MM.1S (cell line): ENCODE measurements around the gene PCIF1.
"Not testable (repeated sequence)": the region's sequence is repeated elsewhere in the genome, so short reads cannot be mapped to it uniquely, and the experiment has no call there.

Experiments
- DNase-seq: peaks from one replicate; pipeline ENCODE4 v3.0.0-alpha.2; 2015
- H2AFZ ChIP-seq: fragments of 300-600 bp; sonication (generic); 2 replicates; pipeline ENCODE4 v1.6.0; 2016; ENCODE audit warnings: antibody characterized with exemption, low read length
- H3F3A ChIP-seq: fragments of 300-600 bp; sonication (generic); 2 replicates; pipeline ENCODE4 v1.6.1; 2016; ENCODE audit warnings: mild to moderate bottlenecking, antibody characterized with exemption, low read length, moderate library complexity, mixed read lengths; ENCODE audit not compliant: insufficient read depth
- H3K27ac ChIP-seq: fragments of 300-600 bp; sonication (generic); 2 replicates; pipeline ENCODE4 v1.5.1; 2016; ENCODE audit warnings: mild to moderate bottlenecking, low read length
- H3K27me3 ChIP-seq: fragments of 300-600 bp; sonication (generic); replicated peaks from 2 replicates; pipeline ENCODE4 v1.6.0; 2016; ENCODE audit warnings: low read length; ENCODE audit not compliant: insufficient read depth
- H3K36me3 ChIP-seq: fragments of 300-600 bp; sonication (generic); replicated peaks from 2 replicates; pipeline ENCODE4 v1.6.1; 2016; ENCODE audit warnings: mild to moderate bottlenecking, low read length, mixed read lengths; ENCODE audit not compliant: insufficient read depth
- H3K4me1 ChIP-seq: fragments of 300-600 bp; sonication (generic); 2 replicates; pipeline ENCODE4 v1.6.1; 2016; ENCODE audit warnings: low read length, mixed read lengths
- H3K4me2 ChIP-seq: fragments of 300-600 bp; sonication (generic); 2 replicates; pipeline ENCODE4 v1.6.0; 2016; ENCODE audit warnings: low read depth, low read length
- H3K4me3 ChIP-seq: fragments of 300-600 bp; sonication (generic); 2 replicates; pipeline ENCODE4 v1.5.1; 2016; ENCODE audit warnings: low read length, mixed read lengths
- H3K79me2 ChIP-seq: fragments of 300-600 bp; sonication (generic); 2 replicates; pipeline ENCODE4 v1.6.1; 2016; ENCODE audit warnings: mixed run types, low read length, mixed read lengths
- H3K9ac ChIP-seq: fragments of 300-600 bp; sonication (generic); 2 replicates; pipeline ENCODE4 v1.6.1; 2016; ENCODE audit warnings: low read length, mixed read lengths
- H3K9me2 ChIP-seq: fragments of 300-600 bp; sonication (generic); replicated peaks from 2 replicates; pipeline ENCODE4 v1.6.1; 2016; ENCODE audit warnings: mild to moderate bottlenecking, low read length, mixed read lengths; ENCODE audit not compliant: insufficient read depth
- H3K9me3 ChIP-seq: fragments of 300-600 bp; sonication (generic); replicated peaks from 2 replicates; pipeline ENCODE4 v1.6.1; 2016; ENCODE audit warnings: mild to moderate bottlenecking, low read length, mixed read lengths; ENCODE audit not compliant: insufficient read depth
- H4K20me1 ChIP-seq: fragments of 300-600 bp; sonication (generic); 2 replicates; pipeline ENCODE4 v1.6.1; 2016; ENCODE audit warnings: mild to moderate bottlenecking, low read length, moderate library complexity, mixed read lengths; ENCODE audit not compliant: insufficient read depth
- EZH2 ChIP-seq: fragments of 300-600 bp; sonication (generic); optimal IDR thresholded peaks from 2 replicates; pipeline ENCODE3; 2017; ENCODE audit warnings: low read depth, mild to moderate bottlenecking, antibody characterized with exemption, low read length, mixed read lengths
- EZH2phosphoT487 ChIP-seq: fragments of 300-600 bp; sonication (generic); IDR thresholded peaks from 2 replicates; pipeline ENCODE4 v1.6.1; 2018; ENCODE audit warnings: antibody characterized with exemption, low read length
- TF ChIP-seq, protein P1 (sequence below): fragments of 300-600 bp; sonication (generic); IDR thresholded peaks from 2 replicates; pipeline ENCODE4 v1.5.1; 2016; ENCODE audit warnings: antibody characterized with exemption, low read length, mixed read lengths

Gene PCIF1

DNA sequence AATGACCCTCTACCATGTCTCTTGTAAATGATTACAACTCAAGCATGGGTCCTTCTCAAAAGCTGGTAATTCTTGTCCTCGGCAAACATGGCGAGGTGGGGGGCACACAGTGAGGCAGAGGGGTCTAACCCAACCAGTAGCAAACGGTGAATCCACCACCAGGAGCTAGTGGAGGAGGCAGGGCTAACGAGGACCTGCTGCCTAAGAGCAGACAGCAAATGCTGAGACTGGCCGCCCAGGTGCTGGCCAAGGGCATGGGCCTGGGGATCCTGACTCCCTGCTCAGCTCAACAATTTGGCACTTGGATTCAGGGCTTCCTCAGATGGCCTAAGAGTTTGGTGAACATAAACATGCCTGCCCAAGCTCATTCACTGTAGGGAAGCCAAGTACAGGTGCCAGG is 18.4 kb downstream of the PCIF1 start:
- no peaks in the 10 kb centered on the region; the same call in 1 of the 2 replicates for H3K36me3 ChIP-seq
- no peak overlapping the region for H2AFZ ChIP-seq

DNA sequence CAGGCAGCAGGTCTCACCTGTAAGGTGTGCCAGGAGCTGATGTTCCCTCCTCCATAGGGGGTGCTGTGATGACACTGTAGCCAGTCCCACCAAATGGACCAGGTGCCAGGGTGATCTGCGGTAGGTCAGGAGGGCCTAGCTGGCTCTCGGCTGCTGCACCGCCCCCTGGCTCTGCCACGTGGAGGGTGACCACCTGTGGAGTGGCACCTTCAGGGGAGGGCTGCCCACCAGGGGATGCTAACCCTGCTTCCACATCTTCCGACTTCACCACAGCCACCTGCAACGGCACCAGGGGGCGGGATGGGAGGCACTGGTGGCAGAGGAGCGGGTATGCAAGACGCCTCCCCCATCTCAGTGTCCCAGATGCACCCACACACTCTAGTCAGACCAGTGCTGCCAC is 19.2 kb downstream of the PCIF1 start:
- Histone ChIP-seq H2AFZ (no peak overlapping the region), H3K36me3 (no peaks in the 10 kb centered on the region; the same call in 1 of the 2 replicates)

More for the DNA sequence above, 18.4 kb downstream of the PCIF1 start:
- Histone ChIP-seq H4K20me1 (no peaks in the 10 kb centered on the region), H3K27me3 (no peaks in the 10 kb centered on the region), H3K4me2 (no peak overlapping the region), H3K9me2 (no peaks in the 10 kb centered on the region), H3K4me3 (no peak overlapping the region), H3F3A (no peaks in the 10 kb centered on the region), H3K4me1 (no peaks in the 10 kb centered on the region), H3K9ac (no peak overlapping the region), H3K79me2 (no peaks in the 10 kb centered on the region), H3K27ac (no peak overlapping the region), H3K9me3 (no peaks in the 10 kb centered on the region)
- no peak for DNase-seq
- TF ChIP-seq EZH2phosphoT487 (no peak), EZH2 (no peak)
- TF ChIP-seq, protein P1, sequence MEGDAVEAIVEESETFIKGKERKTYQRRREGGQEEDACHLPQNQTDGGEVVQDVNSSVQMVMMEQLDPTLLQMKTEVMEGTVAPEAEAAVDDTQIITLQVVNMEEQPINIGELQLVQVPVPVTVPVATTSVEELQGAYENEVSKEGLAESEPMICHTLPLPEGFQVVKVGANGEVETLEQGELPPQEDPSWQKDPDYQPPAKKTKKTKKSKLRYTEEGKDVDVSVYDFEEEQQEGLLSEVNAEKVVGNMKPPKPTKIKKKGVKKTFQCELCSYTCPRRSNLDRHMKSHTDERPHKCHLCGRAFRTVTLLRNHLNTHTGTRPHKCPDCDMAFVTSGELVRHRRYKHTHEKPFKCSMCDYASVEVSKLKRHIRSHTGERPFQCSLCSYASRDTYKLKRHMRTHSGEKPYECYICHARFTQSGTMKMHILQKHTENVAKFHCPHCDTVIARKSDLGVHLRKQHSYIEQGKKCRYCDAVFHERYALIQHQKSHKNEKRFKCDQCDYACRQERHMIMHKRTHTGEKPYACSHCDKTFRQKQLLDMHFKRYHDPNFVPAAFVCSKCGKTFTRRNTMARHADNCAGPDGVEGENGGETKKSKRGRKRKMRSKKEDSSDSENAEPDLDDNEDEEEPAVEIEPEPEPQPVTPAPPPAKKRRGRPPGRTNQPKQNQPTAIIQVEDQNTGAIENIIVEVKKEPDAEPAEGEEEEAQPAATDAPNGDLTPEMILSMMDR, result no peak

DNA sequence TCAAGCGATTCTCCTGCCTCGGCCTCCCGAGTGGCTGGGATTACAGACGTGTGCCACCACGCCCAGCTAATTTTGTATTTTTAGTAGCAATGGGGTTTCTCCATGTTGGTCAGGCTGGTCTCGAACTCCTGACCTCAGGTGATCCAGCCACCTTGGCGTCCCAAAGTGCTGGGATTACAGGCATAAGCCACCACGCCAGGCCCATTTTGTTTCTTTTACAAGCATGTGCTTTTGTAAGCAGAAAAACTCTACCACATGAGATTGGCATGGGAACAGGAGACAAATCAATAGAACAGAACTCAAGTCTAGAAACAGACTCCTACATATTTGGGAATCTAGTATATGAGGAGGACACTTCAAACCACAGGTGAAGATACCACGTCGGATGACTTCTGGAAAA is 21.8 kb downstream of the PCIF1 start:
- H3K9me2 ChIP-seq, H3K4me2 ChIP-seq, H3F3A ChIP-seq, H3K9me3 ChIP-seq, H3K27ac ChIP-seq, H2AFZ ChIP-seq, DNase-seq, H3K4me3 ChIP-seq, H3K4me1 ChIP-seq, H3K27me3 ChIP-seq, H4K20me1 ChIP-seq, H3K79me2 ChIP-seq, H3K36me3 ChIP-seq, H3K9ac ChIP-seq: not testable (repeated sequence)

More for the DNA sequence above, 19.2 kb downstream of the PCIF1 start:
- no peak overlapping the region for H3K27ac ChIP-seq
- H4K20me1 ChIP-seq, result no peaks in the 10 kb centered on the region
- no peaks in the 10 kb centered on the region for H3K9me3 ChIP-seq
- DNase-seq, result no peak
- no peaks in the 10 kb centered on the region for H3F3A ChIP-seq
- H3K9ac ChIP-seq, result no peak overlapping the region
- H3K4me1 ChIP-seq, result no peaks in the 10 kb centered on the region
- no peak for TF ChIP-seq EZH2phosphoT487
- TF ChIP-seq, protein P1, result no peak
- TF ChIP-seq EZH2, result no peak
- no peak overlapping the region for H3K4me2 ChIP-seq
- no peaks in the 10 kb centered on the region for H3K27me3 ChIP-seq
- H3K79me2 ChIP-seq, result no peaks in the 10 kb centered on the region
- H3K4me3 ChIP-seq, result no peak overlapping the region
- H3K9me2 ChIP-seq, result no peaks in the 10 kb centered on the region

DNA sequence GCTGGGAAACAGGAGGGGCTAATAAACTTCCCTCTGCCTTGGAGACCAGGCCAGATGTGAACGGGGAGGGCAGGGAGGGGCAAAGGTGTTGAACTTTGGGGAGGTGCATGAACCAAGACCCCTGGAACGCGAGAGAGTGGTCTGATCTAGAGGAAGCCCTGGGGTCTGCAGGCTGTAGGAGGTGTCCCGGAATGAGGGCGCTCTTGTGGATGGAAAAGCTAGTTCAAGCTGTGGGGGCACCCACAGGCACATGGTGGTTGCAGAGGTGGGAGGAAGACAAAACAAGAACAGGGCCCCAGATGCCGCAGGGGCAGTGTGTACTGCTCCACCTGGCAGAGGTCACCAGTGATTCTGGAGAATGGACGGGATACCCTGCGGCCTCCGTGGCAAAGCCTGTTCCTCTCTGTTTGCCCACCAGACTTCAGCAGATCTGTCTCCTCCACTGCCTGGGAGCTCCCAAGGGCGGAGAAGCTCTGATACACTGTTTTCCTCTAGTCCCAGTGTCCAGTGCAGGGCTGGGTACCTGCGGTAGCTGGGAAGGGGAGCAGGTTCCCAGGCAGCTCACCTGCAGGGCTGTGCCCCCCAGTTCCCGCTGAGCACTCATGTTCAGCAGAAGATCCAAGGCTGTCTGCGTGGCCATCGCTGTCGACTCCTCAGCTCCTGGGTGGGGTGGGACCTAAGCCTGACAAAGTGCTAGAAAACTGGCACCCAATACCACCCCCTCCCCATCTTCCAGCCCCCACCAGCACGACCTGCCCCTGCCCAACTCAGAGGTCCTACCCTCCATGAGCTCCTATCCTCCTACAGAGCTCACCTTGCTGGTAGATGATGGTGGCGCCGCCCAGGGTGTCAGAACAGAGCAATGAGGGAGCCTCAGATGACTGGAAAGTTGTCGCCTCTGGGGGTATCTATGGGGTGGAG is 22.8 kb downstream of the PCIF1 start:
- Histone ChIP-seq H3K4me1 (no peaks in the 10 kb centered on the region), H2AFZ (no peak overlapping the region), H3F3A (no peaks in the 10 kb centered on the region), H3K27ac (no peak overlapping the region), H3K4me2 (no peak overlapping the region), H3K9ac (no peak overlapping the region), H3K36me3 (no peaks in the 10 kb centered on the region; the same call in 1 of the 2 replicates), H3K9me3 (no peaks in the 10 kb centered on the region), H3K4me3 (no peak overlapping the region), H4K20me1 (no peaks in the 10 kb centered on the region), H3K27me3 (no peaks in the 10 kb centered on the region), H3K79me2 (no peaks in the 10 kb centered on the region), H3K9me2 (no peaks in the 10 kb centered on the region)
- DNase-seq, result no peak
- TF ChIP-seq EZH2phosphoT487 (no peak), EZH2 (no peak)
- TF ChIP-seq, protein P1, result no peak
